Epithelial cell of esophagus (primary cell): ENCODE measurements around the gene MAP2K5.

Experiments
- DNase-seq: peaks from one replicate; pipeline ENCODE4 v3.0.0; 2010; ENCODE audit warnings: low read depth
- H3K4me3 ChIP-seq: 2 replicates; pipeline ENCODE4 v1.5.1; 2011; ENCODE audit warnings: mild to moderate bottlenecking, low read length, control low read depth
- CTCF ChIP-seq: IDR thresholded peaks from 2 replicates; pipeline ENCODE4 v1.5.1; 2011; ENCODE audit warnings: low read depth, mild to moderate bottlenecking, low read length, control low read depth, inconsistent platforms; ENCODE audit not compliant: insufficient read depth; ENCODE audit errors: missing control alignments

MAP2K5 gene

GRCh38 chr15:67558502-67558901, 16.0 kb downstream of the MAP2K5 start:
- no peak for DNase-seq
- no peak for TF ChIP-seq CTCF
- no peak overlapping the region for H3K4me3 ChIP-seq

GRCh38 chr15:67559158-67559557, 16.7 kb downstream of the MAP2K5 start:
- no peak overlapping the region for H3K4me3 ChIP-seq
- no peak for TF ChIP-seq CTCF
- no peak for DNase-seq

- TF ChIP-seq CTCF, result no peak
These were observed 17.1 kb downstream of the MAP2K5 start for GRCh38 chr15:67559576-67559975.

DNA sequence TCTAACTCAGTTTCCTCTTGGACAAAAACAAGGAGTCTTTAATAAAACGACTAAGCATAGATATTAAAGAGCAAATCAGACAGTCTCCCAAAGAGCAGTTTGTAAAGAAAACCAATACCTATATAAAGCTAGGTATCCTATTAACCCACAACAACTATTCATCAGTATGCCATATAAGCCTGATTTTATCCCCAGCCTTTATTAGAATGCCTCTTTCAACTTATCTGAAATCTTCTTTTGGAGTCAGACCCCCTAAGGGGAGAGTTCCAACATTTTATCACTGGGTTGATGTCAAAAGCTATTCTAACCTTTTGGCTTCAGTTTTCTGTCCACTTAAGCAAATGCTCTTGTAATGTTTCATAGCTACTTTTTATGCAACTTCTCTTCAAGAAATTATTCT, 17.8 kb downstream of the MAP2K5 start:
- TF ChIP-seq CTCF, result no peak
- no peak overlapping the region for H3K4me3 ChIP-seq
- DNase-seq, result no peak

More at GRCh38 chr15:67559576-67559975, 17.1 kb downstream of the MAP2K5 start:
- DNase-seq, result no peak
- H3K4me3 ChIP-seq, result no peak overlapping the region

GRCh38 chr15:67563092-67563491, 20.6 kb downstream of the MAP2K5 start:
- no peak overlapping the region for H3K4me3 ChIP-seq
- TF ChIP-seq CTCF, result no peak
- DNase-seq, result no peak

DNA sequence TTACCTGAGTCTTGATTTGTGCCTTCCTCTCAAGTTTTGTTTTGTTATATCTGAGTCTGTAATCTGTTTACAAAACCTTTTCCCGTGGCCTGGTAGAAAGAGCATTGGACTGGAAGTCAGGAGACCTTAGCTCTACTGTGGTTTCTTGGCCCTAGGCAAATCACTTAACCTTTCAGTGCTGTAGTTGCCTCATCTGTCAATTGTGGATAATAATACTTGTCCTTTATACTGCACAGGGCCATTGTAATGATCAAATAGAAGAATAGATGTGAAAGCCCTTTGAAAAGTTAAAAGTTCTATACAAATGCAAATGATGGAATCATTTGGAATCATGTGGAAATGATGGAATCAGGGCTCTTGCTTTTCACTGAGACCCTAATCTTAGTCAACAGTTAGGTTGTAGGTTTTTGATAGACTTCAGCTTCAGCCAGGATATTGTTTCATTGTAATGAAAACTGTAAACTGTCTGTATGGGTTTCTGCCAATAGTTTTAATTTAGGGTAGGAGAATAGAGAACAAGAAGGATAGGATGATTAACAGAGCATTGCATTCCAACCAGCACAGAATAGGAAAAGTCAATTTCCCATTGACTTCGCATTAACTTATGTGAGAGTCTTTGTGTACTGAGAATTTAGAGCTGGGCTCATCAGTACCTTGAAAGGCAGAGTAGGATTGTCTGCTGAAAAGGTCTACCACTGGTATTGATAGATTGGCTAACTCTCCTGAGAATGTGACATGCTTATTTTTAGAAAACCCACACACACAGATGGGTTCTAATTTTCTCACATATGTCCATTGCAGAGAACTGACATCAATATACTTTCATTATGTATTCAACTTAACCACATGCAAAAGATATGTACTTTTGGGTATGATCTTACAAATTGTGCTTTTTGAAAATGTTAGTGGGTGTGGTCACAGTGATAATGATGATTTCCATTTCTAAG, 21.8 kb downstream of the MAP2K5 start:
- TF ChIP-seq CTCF, result no peak
- no peak for DNase-seq
- H3K4me3 ChIP-seq, result no peak overlapping the region

DNA sequence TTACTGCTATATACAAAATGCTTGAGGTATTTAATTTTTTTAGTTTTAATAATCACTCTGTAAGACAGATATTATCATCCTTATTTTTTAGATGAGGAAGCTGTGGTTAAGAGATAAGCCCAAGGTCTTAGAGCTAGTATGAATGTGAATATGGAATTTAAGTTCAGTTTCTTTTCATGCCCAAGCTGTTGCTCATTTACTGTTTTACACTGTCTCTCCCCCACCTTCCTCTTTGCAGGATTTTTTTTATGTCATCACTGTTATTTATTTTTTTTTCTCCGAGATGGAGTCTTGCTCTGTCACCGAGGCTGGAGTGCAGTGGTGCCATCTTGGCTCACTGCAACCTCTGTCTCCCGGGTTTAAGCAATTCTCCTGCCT, 22.5 kb downstream of the MAP2K5 start:
- DNase-seq, result no peak
- H3K4me3 ChIP-seq, result no peak overlapping the region
- TF ChIP-seq CTCF, result no peak
